Activated T-cell treated with anti-CD3 and anti-CD28 coated beads, Interleukin-2, amount 50 U/mL, for 4 hours (primary cell): ENCODE measurements around the gene SAPCD2. TPM values are rescaled to one million over a fixed set of nuclear protein-coding genes. Genes with fewer than 3 reads are reported as not detected.
A peak's percentile ranks its signal among the peaks of the same experiment; 100 is the strongest.

Source experiments
- ATAC-seq, 2 donors: fragments of 200-7000 bp; cut with Tn5 transposase; one replicate each; pipeline ENCODE4 v1.10.0; 2021
- DNase-seq: peaks from one replicate; pipeline ENCODE4 v3.0.0-alpha.2; 2020
- H3K27me3 Mint-ChIP-seq: one replicate; pipeline ENCODE4 v1.8.0; 2021; ENCODE audit warnings: low read depth, mixed read lengths
- H3K36me3 Mint-ChIP-seq: one replicate; pipeline ENCODE4 v1.8.0; 2022; ENCODE audit warnings: mixed read lengths; ENCODE audit not compliant: insufficient read depth
- H3K4me1 Mint-ChIP-seq: one replicate; pipeline ENCODE4 v1.8.0; 2021; ENCODE audit warnings: low read depth, mixed read lengths
- H3K4me3 Mint-ChIP-seq: one replicate; pipeline ENCODE4 v1.8.0; 2021; ENCODE audit warnings: mild to moderate bottlenecking, moderate library complexity, mixed read lengths
- H3K9me3 Mint-ChIP-seq: one replicate; pipeline ENCODE4 v1.8.0; 2021; ENCODE audit warnings: mixed read lengths
- total RNA-seq, 3 donors: library from RNA; stranded (reverse); gene quantifications; one replicate each; pipeline ENCODE4 v1.2.1, GENCODE V29; 2021

The SAPCD2 gene
- total RNA-seq, 3 donors from 2014 or later: 3.6 to 5.5 (median 4.6) TPM

DNA sequence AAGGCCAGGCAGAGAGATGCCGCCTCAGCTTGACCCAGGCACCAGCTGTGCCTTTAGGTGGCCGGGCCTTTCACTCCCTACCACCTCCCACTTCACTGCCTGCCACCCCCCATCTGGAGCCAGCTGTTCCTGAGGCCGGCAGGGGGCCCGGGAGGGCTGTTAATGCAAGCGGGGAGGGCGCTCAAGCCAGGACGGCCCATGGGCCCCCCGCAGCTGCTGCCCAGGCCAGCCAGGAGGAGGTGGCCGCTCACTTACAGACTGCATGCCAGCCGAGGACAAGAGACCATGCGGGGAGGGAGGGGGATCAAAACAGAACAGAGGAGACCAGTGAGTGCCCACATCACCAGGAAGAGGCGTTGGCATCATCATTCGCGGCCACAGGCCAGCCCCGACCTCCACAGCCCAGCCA is 46.8 kb downstream of the SAPCD2 start:
- Mint-ChIP-seq H3K9me3 (no peaks in the 10 kb centered on the region), H3K27me3 (no peaks in the 10 kb centered on the region), H3K36me3 (no peaks in the 10 kb centered on the region), H3K4me3 (no peak overlapping the region), H3K4me1 (peaks cover 10% of the 10 kb centered on the region)
- ATAC-seq (no peak), DNase-seq (no peak)

DNA sequence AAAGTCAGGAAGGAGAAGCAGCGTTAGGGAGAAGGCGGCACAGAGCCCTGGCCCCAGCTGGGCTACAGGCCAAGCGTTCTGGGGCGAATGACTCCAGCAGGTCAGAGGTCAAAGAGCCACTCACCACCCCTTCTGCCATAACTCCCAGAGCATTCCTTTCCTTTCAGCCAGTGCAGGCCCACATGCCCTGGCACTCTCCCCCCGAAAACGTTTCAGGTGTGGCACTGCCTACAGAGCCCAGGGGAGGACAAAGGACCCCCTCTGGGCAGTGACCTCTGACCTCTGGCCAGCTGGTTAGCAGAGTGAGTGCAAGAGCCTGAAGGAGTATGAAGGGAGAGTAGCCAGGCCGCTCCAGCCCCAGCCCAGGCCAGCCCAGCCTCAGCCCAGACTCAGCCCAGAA is 47.2 kb downstream of the SAPCD2 start:
- DNase-seq (no peak), ATAC-seq (no peak)

DNA sequence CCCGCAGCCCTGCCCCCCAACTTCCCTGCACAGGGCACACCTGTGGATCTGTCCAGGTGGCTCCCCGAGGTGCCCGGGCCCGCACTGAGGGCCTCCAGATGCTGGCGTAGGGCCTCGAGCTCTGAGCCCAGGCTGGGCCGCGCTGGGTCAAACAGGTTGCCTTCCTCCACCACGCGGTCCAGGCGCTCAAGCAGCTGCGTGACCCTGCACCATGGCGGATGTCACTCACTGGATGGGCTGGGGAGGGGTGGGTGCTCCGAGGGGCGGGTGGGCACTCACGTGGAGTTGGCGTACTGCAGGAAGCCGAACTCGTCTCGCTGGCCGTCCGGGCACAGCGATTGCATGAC is 47.7 kb downstream of the SAPCD2 start:
- H3K4me3 Mint-ChIP-seq: no peak overlapping the region
- H3K27me3 Mint-ChIP-seq: no peaks in the 10 kb centered on the region
- no peaks in the 10 kb centered on the region for H3K36me3 Mint-ChIP-seq
- DNase-seq (no peak), ATAC-seq (no peak)
- H3K9me3 Mint-ChIP-seq: no peaks in the 10 kb centered on the region
- peaks cover 10% of the 10 kb centered on the region for H3K4me1 Mint-ChIP-seq

More for the DNA sequence above, 47.2 kb downstream of the SAPCD2 start:
- no peaks in the 10 kb centered on the region for H3K9me3 Mint-ChIP-seq
- H3K27me3 Mint-ChIP-seq: no peaks in the 10 kb centered on the region
- H3K36me3 Mint-ChIP-seq: no peaks in the 10 kb centered on the region
- H3K4me1 Mint-ChIP-seq: peaks cover 10% of the 10 kb centered on the region
- no peak overlapping the region for H3K4me3 Mint-ChIP-seq

DNA sequence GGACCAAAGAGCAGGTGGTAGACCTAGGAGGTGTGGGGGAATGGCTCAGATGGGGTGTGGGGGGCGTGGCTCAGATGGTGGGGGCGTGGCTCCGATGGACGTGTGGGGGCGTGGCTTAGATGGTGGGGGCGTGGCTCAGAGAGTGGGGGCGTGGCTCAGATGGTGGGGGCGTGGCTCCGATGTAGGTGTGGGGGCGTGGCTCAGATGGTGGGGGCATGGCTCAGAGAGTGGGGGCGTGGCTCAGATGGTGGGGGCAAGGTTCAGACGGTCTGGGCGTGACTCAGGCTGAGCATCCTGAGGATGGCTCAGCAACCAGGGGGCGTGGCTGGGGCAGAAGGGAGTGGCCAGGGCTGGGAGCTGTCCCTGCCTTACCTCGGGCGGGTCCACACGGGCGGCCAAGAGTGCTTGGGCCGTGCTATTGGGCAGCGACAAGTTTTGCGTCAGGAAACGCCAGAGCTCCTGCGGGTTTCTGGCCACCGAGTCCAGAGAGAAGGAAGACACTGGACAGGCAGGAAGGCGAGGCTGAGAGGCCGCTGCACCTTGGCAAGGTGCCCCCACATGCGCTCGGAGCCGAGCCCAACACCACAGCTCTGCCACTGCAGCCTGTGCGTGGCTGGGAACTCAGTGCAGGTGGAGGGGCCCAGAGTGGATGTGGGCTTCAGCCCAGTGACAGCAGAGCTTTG is 48.2 kb downstream of the SAPCD2 start:
- H3K27me3 Mint-ChIP-seq: no peaks in the 10 kb centered on the region

DNA sequence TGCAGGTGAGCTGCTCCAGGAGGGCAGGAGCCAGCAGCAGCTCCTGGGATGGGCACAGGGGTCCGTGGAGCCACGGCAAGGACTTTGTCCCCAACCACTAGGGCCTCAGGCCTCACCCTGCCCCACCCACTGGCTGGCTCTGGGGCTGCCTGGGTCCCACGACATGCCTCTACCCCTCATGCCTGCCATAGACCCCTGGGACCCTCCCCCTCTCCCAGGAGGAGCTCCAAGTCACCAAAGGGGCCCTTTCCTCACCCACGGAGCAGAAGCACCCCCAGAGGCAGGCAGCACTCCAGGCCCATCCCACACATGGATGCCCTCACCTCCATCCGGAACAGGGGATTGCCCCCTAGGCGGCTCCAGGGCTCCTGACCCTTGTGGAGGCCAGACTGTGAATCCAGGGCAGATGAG is 48.8 kb downstream of the SAPCD2 start:
- Mint-ChIP-seq H3K27me3 (no peaks in the 10 kb centered on the region), H3K9me3 (no peaks in the 10 kb centered on the region), H3K4me1 (peaks cover 3% of the 10 kb centered on the region), H3K36me3 (no peaks in the 10 kb centered on the region), H3K4me3 (no peak overlapping the region)
- DNase-seq (no peak), ATAC-seq (no peak)

More for the DNA sequence above, 48.2 kb downstream of the SAPCD2 start:
- no peak overlapping the region for H3K4me3 Mint-ChIP-seq
- DNase-seq (peak; percentile 70), ATAC-seq (peak; percentile 87 to 92)
- H3K9me3 Mint-ChIP-seq: no peaks in the 10 kb centered on the region
- peaks cover 8% of the 10 kb centered on the region for H3K4me1 Mint-ChIP-seq
- H3K36me3 Mint-ChIP-seq: no peaks in the 10 kb centered on the region

DNA sequence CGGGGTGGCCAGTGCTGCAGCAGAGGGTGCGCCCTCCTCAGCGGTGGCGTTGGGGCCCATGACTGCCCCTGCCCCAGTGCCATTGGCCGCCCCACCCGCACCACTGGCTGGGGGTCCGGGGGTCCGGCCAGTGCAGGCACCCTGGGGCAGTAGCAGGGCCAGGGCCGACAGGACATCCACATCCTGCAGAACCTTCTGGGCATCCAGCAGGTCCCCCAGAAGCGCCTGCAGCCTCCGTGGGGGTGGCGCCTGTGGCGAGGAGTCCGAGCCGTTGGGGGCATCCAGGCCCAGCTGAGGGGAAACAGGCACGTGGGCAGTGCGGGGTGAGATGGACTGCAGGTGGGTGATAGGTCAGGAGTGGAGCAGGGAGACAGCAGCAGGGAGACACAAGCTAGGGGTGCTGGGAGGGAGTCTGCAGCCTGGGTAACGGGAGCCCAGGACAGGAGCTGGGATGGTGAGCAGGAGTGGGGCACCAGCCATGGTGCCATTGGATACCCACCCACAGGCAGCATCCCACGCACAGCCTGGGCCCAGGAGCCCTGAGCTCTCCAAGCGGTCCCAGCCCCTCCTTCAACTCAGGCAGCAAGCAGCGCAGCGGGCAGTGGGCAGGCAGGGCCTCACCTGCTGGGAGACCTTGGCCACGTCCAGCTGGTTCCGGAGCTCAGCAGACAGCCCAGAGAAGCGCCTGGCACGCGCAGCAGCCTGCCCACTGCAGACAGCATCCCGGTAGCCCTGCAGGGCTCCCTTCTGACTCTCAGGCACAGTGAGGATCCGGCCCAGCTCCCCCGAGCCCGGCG is 49.4 kb downstream of the SAPCD2 start:
- no peak for DNase-seq
- H3K27me3 Mint-ChIP-seq: no peaks in the 10 kb centered on the region
- peaks cover 2% of the 10 kb centered on the region for H3K4me1 Mint-ChIP-seq
- H3K9me3 Mint-ChIP-seq: no peaks in the 10 kb centered on the region
- no peaks in the 10 kb centered on the region for H3K36me3 Mint-ChIP-seq
- ATAC-seq: no peak
- H3K4me3 Mint-ChIP-seq: no peak overlapping the region

DNA sequence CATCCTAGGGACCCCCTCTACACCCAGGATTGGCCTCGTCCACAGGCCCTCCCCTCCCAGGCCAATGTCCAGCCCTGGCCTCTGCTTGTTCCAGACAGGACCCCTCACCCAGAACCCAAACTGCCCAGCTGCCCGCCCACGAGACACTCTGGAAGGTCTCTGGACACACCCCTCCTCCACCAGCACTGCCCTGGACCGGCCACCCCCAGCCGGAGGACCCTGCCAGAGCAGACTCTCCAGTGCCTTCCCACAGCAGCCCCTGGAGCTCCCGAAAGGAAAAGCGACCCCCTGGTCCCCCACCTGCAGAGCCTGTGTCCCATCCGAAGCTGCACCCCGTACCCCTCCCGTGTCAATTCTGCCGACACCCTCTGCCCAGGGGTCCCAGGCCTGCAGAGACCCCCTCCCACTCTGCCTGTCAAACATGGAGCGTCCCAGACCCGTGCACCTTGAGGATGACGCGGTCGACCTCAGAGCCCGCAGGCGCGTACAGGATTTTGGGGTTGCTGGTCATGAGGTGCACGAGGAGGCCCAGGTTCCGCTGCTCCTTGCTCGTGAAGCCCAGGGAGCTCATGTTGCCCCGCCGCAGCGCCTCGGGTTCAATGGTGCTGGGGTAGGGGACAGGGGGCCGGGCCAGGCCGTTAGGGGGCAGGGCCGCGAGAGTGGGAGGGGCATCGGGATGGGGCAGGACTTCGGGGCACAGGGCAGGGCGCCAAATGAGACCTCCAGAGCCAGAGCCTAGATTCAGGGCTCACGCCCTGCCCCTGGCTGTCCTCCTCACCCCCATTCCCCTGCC is 50.3 kb downstream of the SAPCD2 start:
- Mint-ChIP-seq H3K9me3 (no peaks in the 10 kb centered on the region), H3K27me3 (no peaks in the 10 kb centered on the region), H3K4me3 (no peak overlapping the region), H3K4me1 (peaks cover 2% of the 10 kb centered on the region), H3K36me3 (no peaks in the 10 kb centered on the region)
- ATAC-seq (no peak), DNase-seq (no peak)

DNA sequence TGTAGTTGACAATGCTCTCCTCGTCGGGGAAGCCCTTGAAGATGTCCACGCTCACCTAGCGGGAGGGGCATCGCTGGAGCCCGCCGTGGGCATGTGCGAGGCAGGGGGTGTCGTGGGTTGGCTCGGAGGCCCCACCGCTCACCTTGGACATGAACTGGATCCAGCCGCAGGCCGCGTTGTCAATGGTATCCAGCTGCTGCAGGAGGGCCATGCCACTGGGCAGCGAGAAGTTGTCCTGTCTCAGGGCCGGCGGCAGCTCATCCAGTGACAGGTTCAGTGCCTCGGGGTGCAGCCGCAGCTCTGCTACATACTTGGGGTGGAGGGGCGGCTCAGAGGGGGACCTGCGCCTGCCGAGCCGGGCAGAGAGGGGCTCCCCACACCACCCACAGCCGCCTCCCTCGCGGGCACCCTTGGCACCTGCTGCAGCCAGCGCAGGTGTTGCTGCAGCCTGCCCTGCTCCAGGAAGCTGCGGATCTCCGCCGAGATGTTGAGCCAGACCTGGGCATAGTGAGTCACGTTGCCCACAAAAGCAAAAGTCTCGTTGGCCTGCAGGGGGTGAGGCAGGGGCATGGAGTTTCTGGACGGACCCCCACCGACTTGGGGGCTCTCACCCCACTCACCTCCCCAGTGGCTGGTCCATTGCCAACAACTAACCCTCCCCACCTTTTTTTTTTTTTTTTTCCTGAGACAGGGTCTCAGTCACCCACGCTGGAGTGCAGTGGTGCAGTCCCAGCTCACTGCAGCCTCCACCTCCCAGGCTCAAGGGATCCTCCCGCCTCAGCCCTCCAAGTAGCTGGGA is 51.4 kb downstream of the SAPCD2 start:
- no peaks in the 10 kb centered on the region for H3K9me3 Mint-ChIP-seq
- H3K36me3 Mint-ChIP-seq: no peaks in the 10 kb centered on the region
- no peak for DNase-seq
- H3K27me3 Mint-ChIP-seq: no peaks in the 10 kb centered on the region
- peaks cover 2% of the 10 kb centered on the region for H3K4me1 Mint-ChIP-seq
- H3K4me3 Mint-ChIP-seq: no peak overlapping the region
- no peak for ATAC-seq

DNA sequence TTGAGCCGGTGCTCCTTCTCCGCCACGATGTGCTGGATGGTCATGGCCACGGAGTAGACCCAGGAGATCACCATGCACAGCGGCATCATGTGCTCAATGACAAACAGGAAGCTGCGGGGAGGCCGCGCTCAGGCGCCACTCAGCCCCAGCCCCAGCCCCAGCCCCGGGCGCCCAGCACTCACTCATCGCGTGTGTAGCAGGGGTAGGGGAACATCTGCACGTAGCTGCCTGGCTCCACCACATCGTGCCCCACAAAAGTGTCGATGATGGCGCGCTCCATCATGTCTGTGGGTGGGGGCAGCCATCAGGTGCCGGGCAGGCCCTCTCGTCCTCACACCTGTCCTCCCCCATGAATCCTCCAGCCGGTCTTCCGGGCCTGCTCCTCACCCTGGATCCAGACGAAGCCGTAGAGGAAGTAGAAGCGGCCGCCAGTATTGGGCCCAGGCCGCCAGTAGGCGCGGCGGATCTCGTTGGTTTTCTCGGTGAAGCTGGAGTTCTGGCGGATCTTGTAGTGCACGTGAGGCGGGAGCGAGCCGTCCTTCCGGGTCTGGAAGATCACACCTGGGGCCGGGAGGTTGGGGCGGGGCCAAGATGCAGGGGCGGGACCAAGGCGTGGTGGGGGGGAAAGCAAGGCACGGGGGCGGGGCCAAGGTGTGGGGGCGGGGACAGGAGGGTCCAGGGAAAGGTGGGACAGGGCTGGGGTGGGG is 52.4 kb downstream of the SAPCD2 start:
- H3K36me3 Mint-ChIP-seq: no peaks in the 10 kb centered on the region
- no peaks in the 10 kb centered on the region for H3K9me3 Mint-ChIP-seq
- DNase-seq: no peak
- H3K27me3 Mint-ChIP-seq: no peaks in the 10 kb centered on the region
- H3K4me1 Mint-ChIP-seq: peaks cover 2% of the 10 kb centered on the region
- no peak overlapping the region for H3K4me3 Mint-ChIP-seq
- ATAC-seq: no peak

DNA sequence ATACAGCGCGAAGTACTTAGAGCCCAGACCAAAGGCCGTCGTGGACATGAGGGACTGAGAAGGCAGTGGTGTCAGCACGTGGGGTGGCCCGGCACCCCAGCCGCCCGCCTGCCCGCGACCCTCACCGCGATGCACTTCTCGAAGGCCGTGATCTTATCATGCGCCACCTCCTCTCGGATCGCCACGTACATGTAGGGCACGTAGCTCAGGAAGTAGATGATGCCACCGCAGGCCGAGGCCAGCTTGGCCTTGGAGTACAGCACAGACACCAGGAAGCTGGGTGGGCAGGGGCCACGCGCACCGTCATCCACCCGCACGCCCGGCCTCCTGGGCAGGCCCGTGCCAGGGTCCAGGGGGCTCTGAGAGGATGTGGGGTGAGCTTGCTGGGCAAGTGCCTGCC is 53.3 kb downstream of the SAPCD2 start:
- DNase-seq (no peak), ATAC-seq (no peak)
- Mint-ChIP-seq H3K4me1 (peaks cover 1% of the 10 kb centered on the region), H3K4me3 (no peak overlapping the region), H3K9me3 (no peaks in the 10 kb centered on the region), H3K36me3 (no peaks in the 10 kb centered on the region), H3K27me3 (no peaks in the 10 kb centered on the region)

DNA sequence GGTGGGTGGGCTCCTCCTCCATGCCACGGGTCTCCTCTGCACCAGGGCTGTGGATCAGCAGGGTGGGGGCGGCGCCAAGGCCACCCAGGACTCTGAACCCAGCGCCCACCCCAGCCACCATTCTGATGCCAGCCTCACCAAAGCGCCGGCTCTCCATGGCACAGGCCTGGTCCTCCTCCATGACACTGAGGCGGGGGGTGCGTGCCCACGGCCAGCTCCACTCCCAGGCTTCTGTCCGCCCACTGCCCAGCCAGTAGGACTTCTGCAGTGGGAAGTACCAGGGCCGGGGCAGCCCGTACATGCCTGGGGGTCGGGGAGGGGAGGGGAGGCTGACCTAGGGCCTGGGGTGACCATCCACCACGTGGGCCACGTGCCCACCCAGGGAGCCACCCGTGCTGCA is 53.9 kb downstream of the SAPCD2 start:
- Mint-ChIP-seq H3K4me3 (no peak overlapping the region), H3K9me3 (no peaks in the 10 kb centered on the region), H3K27me3 (no peaks in the 10 kb centered on the region), H3K36me3 (peaks cover 1% of the 10 kb centered on the region), H3K4me1 (no peaks in the 10 kb centered on the region)
- DNase-seq (no peak), ATAC-seq (no peak)

DNA sequence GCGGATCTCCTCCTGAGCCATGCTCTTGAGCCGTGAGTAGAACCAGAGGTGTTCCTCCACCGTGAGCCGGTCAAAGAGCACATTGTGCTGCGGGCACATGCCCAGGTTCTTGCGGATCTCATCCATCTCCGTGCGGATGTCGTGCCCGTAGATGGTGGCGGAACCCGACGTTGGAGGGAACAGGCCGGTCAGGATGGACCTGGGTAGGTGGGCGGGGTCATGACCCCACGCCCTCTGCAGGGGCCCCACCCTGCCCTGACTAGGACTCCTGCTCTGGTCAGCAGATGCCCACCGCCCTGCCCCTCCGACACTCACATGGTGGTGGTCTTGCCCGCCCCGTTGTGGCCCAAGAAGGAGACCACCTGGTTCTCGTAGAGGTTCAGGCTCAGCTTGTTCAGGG is 54.4 kb downstream of the SAPCD2 start:
- DNase-seq (no peak), ATAC-seq (no peak)
- H3K36me3 Mint-ChIP-seq: peaks cover 1% of the 10 kb centered on the region
- H3K27me3 Mint-ChIP-seq: no peaks in the 10 kb centered on the region
- H3K4me1 Mint-ChIP-seq: no peaks in the 10 kb centered on the region
- no peaks in the 10 kb centered on the region for H3K9me3 Mint-ChIP-seq
- H3K4me3 Mint-ChIP-seq: no peak overlapping the region

DNA sequence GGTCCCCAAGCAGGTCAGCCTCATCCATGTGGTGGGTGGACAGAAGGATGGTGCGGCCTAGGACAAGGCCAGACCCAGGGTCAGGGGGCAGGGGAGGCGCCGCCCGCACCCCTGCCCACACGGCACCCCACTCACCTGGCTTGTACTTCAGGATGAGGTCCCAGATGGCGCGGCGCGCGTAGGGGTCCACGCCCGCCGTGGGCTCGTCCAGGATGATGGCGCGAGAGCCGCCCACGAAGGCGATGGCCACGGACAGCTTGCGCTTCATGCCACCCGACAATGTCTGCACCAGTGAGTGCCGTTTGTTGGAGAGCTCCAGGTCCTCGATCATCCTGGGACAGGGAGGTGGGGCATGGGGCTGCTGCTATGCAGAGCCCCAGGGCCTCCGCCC is 54.8 kb downstream of the SAPCD2 start:
- no peaks in the 10 kb centered on the region for H3K27me3 Mint-ChIP-seq
- no peaks in the 10 kb centered on the region for H3K4me1 Mint-ChIP-seq
- ATAC-seq (no peak), DNase-seq (no peak)
- H3K4me3 Mint-ChIP-seq: no peak overlapping the region
- H3K9me3 Mint-ChIP-seq: no peaks in the 10 kb centered on the region
- peaks cover 1% of the 10 kb centered on the region for H3K36me3 Mint-ChIP-seq
